Right atrium auricular region (tissue), 2 donors: ENCODE data around the gene HOXA3. TPM values are rescaled to one million over a fixed set of nuclear protein-coding genes. Genes with fewer than 3 reads are reported as not detected.

Source experiments
- DNase-seq: peaks from one replicate; pipeline ENCODE4 v3.0.0-alpha.2; 2019; ENCODE audit warnings: low spot score
- H3K27ac ChIP-seq, 2 donors: fragments of 200-600 bp; sonication (generic); 1 replicate in 1 of 2; 2 replicates in 1 of 2; pipeline ENCODE4 v1.5.1; 2016 to 2019
- H3K27me3 ChIP-seq, 2 donors: fragments of 200-600 bp; sonication (generic); one replicate each; pipeline versions ENCODE4 v1.5.1 to v1.6.0; 2017 to 2019
- H3K36me3 ChIP-seq: fragments of 200-600 bp; sonication (generic); one replicate; pipeline ENCODE4 v1.5.1; 2016
- H3K4me1 ChIP-seq, 2 donors: fragments of 200-600 bp; sonication (generic); one replicate each; pipeline versions ENCODE4 v1.5.1 to v1.6.0; 2017 to 2019
- H3K4me3 ChIP-seq, 2 donors: fragments of 200-600 bp; sonication (generic); 1 replicate in 1 of 2; 2 replicates in 1 of 2; pipeline ENCODE4 v1.5.1; 2017 to 2019; ENCODE audit warnings: mild to moderate bottlenecking in 1 of 2, moderate library complexity in 1 of 2
- H3K9me3 ChIP-seq, 2 donors: fragments of 200-600 bp; sonication (generic); one replicate each; pipeline ENCODE4 v1.5.1; 2019
- CTCF ChIP-seq, 2 donors: fragments of 200-600 bp; sonication (generic); IDR thresholded peaks; one replicate each; pipeline ENCODE4 v1.5.1; 2019; ENCODE audit warnings: antibody characterized with exemption in 2 of 2
- total RNA-seq, 2 donors: library from RNA; depleted of rRNA; stranded (reverse); fragments of >200 nt; gene quantifications; one replicate each; pipeline ENCODE4 v1.1.0, GENCODE V29; 2016

HOXA3 gene
- total RNA-seq, 2 donors from 2014 or later = 0.28 to 0.30 TPM

GRCh38 chr7:27106181-27106900 is 46.0 kb downstream of the HOXA3 start:
- H3K36me3 ChIP-seq = no peaks in the 10 kb centered on the region
- TF ChIP-seq CTCF (IDR thresholded peaks at IDR 0.05) = no peak
- peak overlapping the region; percentile 2 to 35 for H3K4me3 ChIP-seq
- peak overlapping the region; percentile 37 to 63 for H3K27ac ChIP-seq
- DNase-seq = no peak
- H3K4me1 ChIP-seq = peaks cover 0 to 22% of the 10 kb centered on the region in 2 donors
- no peaks in the 10 kb centered on the region for H3K9me3 ChIP-seq
- peaks cover 13 to 50% of the 10 kb centered on the region in 2 donors for H3K27me3 ChIP-seq

- no peaks in the 10 kb centered on the region for H3K36me3 ChIP-seq
- no peak overlapping the region for H3K27ac ChIP-seq
- TF ChIP-seq CTCF (IDR thresholded peaks at IDR 0.05) = no peak
- no peaks in the 10 kb centered on the region for H3K9me3 ChIP-seq
- peaks cover 13 to 52% of the 10 kb centered on the region in 2 donors for H3K27me3 ChIP-seq
- no peak overlapping the region for H3K4me3 ChIP-seq
- peaks cover 0 to 27% of the 10 kb centered on the region in 2 donors for H3K4me1 ChIP-seq
- DNase-seq = no peak
These were observed 46.9 kb downstream of the HOXA3 start for GRCh38 chr7:27105301-27106031.

GRCh38 chr7:27104341-27105058 is 47.9 kb downstream of the HOXA3 start:
- Histone ChIP-seq H3K27me3 (peaks cover 15 to 59% of the 10 kb centered on the region in 2 donors), H3K9me3 (no peaks in the 10 kb centered on the region), H3K4me3 (no peak overlapping the region), H3K36me3 (no peaks in the 10 kb centered on the region), H3K27ac (no peak overlapping the region), H3K4me1 (peaks cover 0 to 25% of the 10 kb centered on the region in 2 donors)
- no peak for DNase-seq
- TF ChIP-seq CTCF (IDR thresholded peaks at IDR 0.05) = no peak

- Histone ChIP-seq H3K9me3 (no peaks in the 10 kb centered on the region), H3K27ac (peak overlapping the region; percentile 39 to 55), H3K27me3 (peaks cover 22 to 67% of the 10 kb centered on the region in 2 donors), H3K36me3 (no peaks in the 10 kb centered on the region), H3K4me3 (peak overlapping the region; percentile 19 to 32), H3K4me1 (peaks cover 0 to 29% of the 10 kb centered on the region in 2 donors)
- no peak for DNase-seq
- no peak for TF ChIP-seq CTCF (IDR thresholded peaks at IDR 0.05)
These were observed 48.7 kb downstream of the HOXA3 start for GRCh38 chr7:27103489-27104226.
